Lower leg skin (tissue), 4 donors: Measurements from ENCODE around the gene IPCEF1. TPM values are rescaled to one million over a fixed set of nuclear protein-coding genes. Genes with fewer than 3 reads are reported as not detected.

Experiments
- DNase-seq, 2 donors: peaks; one replicate each; pipeline ENCODE4 v3.0.0-alpha.2; 2019; ENCODE audit warnings: low spot score in 2 of 2
- H3K4me3 ChIP-seq: fragments of 200-600 bp; sonication (generic); 2 replicates; pipeline ENCODE4 v1.5.1; 2017; ENCODE audit warnings: mild to moderate bottlenecking, low read depth; ENCODE audit not compliant: poor library complexity, severe bottlenecking
- POLR2A ChIP-seq, 2 donors: fragments of 450-650 bp; IDR thresholded peaks; one replicate each; pipeline ENCODE4 v1.6.1; 2016 to 2017; ENCODE audit warnings: antibody characterized with exemption in 2 of 2, mild to moderate bottlenecking in 1 of 2, moderate library complexity in 1 of 2
- WGBS, 2 donors: methylation state at CpG; one replicate each; pipeline ENCODE4 v1.1.5; 2018; 5-methylcytosine and 5-hydroxymethylcytosine counted together
- intact Hi-C: fragments of 100-400 bp; cut with DNase I; formaldehyde crosslinking; loops from one replicate; pipeline ENCODE4 v1.15.0; 2023; ENCODE audit warnings: low total_unique reads
- total RNA-seq, 4 donors: library from RNA; depleted of rRNA; stranded (reverse); fragments of >200 nt; gene quantifications; one replicate each; pipeline ENCODE4 v1.1.0, GENCODE V29; 2016
- TF ChIP-seq, protein P1 (sequence below), 3 donors: fragments of 450-650 bp; IDR thresholded peaks; one replicate each; pipeline ENCODE4 v1.5.1; 2016; ENCODE audit warnings: antibody characterized with exemption in 3 of 3, mild to moderate bottlenecking in 3 of 3, moderate library complexity in 2 of 3

Gene IPCEF1
- total RNA-seq, 4 donors from 2014 or later = 0.67 to 1.7 (median 0.97) TPM

DNA sequence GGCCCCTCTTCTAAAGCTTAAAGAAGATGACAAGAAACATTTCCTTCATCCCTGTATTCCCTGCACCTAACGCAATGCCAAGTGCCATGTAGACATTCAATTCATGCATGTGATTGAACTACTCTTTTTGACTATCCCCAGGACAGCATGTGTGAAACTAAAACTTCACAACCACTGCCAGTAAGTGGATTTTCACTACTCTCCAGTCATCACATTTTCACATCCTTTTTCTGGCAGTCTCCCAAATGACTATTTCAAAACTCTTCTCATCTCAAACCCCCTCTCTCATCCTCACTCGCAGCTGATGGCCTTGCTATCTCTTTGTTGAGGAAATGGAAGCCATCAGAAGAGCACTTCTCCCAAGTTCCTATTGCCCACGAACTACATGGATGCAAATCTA is 194.9 kb downstream of the IPCEF1 start:
- DNase-seq = no peak
- TF ChIP-seq, protein P1, sequence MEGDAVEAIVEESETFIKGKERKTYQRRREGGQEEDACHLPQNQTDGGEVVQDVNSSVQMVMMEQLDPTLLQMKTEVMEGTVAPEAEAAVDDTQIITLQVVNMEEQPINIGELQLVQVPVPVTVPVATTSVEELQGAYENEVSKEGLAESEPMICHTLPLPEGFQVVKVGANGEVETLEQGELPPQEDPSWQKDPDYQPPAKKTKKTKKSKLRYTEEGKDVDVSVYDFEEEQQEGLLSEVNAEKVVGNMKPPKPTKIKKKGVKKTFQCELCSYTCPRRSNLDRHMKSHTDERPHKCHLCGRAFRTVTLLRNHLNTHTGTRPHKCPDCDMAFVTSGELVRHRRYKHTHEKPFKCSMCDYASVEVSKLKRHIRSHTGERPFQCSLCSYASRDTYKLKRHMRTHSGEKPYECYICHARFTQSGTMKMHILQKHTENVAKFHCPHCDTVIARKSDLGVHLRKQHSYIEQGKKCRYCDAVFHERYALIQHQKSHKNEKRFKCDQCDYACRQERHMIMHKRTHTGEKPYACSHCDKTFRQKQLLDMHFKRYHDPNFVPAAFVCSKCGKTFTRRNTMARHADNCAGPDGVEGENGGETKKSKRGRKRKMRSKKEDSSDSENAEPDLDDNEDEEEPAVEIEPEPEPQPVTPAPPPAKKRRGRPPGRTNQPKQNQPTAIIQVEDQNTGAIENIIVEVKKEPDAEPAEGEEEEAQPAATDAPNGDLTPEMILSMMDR (IDR thresholded peaks at IDR 0.05) = no peak
- TF ChIP-seq POLR2A (IDR thresholded peaks at IDR 0.05) = no peak
- WGBS, 2 donors = 76 to 83% methylated on average over 3 of the region's 3 CpGs
- no peak overlapping the region for H3K4me3 ChIP-seq
- intact Hi-C loops = no loop called here

DNA sequence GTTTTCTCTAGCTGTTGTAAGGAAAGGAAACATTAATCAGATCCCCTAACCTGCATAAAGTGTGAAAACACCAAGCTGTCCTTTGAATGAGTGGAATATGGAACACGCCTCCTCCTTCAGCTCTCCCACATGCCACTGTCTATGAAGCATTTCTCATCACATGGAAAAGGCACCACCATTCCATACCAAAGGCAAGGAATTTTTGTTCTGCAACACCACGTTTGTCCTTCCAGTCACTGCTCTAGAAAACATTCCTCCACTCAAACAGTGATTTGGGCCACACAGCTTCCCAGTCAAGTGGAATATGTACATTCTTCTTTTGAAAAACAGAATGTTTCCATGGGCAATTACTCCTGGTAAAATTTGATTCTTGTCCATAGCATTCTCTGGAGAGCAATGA is 197.5 kb downstream of the IPCEF1 start:
- TF ChIP-seq, protein P1 (IDR thresholded peaks at IDR 0.05) = no peak
- no peak for TF ChIP-seq POLR2A (IDR thresholded peaks at IDR 0.05)
- intact Hi-C loops = loop anchor here (10.0 kb wide), 1 partner anchor 116 kb away; no protein-coding TSS in a partner anchor
- WGBS, 2 donors = 81 to 86% methylated on average over 2 of the region's 2 CpGs
- DNase-seq = no peak
- no peak overlapping the region for H3K4me3 ChIP-seq

DNA sequence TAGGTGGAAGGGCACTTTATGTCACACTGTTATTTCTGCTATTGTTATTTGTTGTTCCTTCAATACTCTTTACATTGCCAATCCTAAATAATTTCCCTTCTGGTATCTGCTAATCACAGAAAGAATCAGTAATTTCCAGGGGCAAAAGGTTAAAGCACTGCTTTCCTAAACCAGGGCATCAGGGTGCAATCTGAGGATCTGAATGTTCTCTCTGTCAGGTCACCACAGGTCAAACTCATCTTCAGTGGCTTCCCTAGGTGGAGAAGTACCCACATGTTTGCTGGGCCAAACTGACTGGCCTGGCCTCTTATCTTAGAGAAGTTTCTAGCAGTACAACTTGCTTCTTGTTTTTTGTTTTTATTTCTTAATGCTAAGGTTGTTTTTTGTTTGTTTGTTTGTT is 198.9 kb downstream of the IPCEF1 start:
- H3K4me3 ChIP-seq = no peak overlapping the region
- intact Hi-C loops = loop anchor here (10.0 kb wide), 1 partner anchor 117 kb away; no protein-coding TSS in a partner anchor
- TF ChIP-seq, protein P1 (IDR thresholded peaks at IDR 0.05) = no peak
- no peak for TF ChIP-seq POLR2A (IDR thresholded peaks at IDR 0.05)
- no peak for DNase-seq

DNA sequence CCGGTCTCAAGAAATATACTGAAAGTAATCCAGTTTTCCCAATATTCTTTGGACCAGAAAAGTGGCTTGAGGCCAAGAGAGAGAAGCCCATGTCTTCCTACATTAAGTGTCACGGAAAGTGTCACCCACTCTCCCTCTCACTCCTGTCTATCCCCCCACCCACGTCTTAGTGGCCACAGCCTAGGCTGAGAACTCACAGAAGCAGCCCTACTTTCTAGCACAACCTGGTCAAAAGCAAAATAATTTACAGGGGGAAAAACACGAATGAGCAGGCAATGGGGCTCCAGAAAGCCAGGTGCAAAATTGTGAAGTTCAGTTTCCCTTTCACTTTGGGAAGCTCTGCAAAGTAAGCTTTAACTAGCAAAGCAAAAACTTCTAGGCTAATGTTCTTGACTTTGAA is 199.5 kb downstream of the IPCEF1 start:
- H3K4me3 ChIP-seq = no peak overlapping the region
- intact Hi-C loops = loop anchor here (10.0 kb wide), 1 partner anchor 118 kb away; no protein-coding TSS in a partner anchor
- no peak for DNase-seq
- 61 to 68% methylated on average over 4 of the region's 4 CpGs for WGBS, 2 donors
- TF ChIP-seq, protein P1 (IDR thresholded peaks at IDR 0.05) = no peak
- TF ChIP-seq POLR2A (IDR thresholded peaks at IDR 0.05) = no peak

DNA sequence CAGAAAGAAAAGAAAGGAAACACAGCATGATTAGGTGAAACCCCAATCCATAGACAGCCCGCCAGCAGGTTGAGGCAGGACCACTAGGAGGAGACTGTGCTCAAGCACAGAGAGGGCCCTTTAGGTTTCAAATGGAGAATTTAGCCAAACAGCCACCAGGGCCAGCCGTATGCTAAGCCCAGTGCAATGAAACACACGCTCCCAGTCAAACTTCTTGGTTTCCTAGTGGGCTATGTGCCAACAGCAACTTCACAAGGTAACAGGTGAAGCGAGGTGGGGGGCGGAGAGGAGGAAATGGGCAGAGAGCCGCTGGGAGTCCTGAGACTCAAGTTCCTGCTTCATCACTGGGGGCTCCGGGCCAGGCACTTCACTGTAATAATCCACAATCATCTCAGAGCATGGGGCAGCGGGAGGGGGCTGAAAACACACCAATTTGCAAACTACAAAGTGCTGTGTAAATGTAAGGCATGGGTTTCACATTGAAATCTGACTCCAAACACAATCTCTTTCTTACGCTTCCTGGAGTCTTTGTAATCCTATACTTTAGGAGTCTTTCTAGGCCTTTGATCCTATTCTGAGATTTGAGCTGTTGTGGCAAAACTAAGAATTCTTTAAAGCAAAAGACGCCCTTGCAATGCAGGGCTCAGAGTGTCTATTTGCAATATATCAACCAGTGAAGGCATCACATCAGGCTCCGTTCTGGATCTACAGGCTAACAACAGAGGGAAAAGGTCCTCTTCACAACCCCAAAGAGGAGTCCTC is 200.3 kb downstream of the IPCEF1 start:
- no peak for TF ChIP-seq POLR2A (IDR thresholded peaks at IDR 0.05)
- TF ChIP-seq, protein P1 (IDR thresholded peaks at IDR 0.05) = no peak
- DNase-seq = no peak
- no peak overlapping the region for H3K4me3 ChIP-seq
- WGBS, 2 donors = 68 to 69% methylated on average over 11 of the region's 11 CpGs
- intact Hi-C loops = loop anchor here (10.0 kb wide), 1 partner anchor 118 kb away; no protein-coding TSS in a partner anchor
